HG02973 (cell line): ENCODE measurements around the gene ALS2CL.

ENCODE experiments used
- ATAC-seq: cut with Tn5 transposase; IDR thresholded peaks from one replicate; pipeline ENCODE4 v1.9.1; 2021; ENCODE audit warnings: moderate library complexity; ENCODE audit not compliant: unreplicated experiment

Gene ALS2CL

DNA sequence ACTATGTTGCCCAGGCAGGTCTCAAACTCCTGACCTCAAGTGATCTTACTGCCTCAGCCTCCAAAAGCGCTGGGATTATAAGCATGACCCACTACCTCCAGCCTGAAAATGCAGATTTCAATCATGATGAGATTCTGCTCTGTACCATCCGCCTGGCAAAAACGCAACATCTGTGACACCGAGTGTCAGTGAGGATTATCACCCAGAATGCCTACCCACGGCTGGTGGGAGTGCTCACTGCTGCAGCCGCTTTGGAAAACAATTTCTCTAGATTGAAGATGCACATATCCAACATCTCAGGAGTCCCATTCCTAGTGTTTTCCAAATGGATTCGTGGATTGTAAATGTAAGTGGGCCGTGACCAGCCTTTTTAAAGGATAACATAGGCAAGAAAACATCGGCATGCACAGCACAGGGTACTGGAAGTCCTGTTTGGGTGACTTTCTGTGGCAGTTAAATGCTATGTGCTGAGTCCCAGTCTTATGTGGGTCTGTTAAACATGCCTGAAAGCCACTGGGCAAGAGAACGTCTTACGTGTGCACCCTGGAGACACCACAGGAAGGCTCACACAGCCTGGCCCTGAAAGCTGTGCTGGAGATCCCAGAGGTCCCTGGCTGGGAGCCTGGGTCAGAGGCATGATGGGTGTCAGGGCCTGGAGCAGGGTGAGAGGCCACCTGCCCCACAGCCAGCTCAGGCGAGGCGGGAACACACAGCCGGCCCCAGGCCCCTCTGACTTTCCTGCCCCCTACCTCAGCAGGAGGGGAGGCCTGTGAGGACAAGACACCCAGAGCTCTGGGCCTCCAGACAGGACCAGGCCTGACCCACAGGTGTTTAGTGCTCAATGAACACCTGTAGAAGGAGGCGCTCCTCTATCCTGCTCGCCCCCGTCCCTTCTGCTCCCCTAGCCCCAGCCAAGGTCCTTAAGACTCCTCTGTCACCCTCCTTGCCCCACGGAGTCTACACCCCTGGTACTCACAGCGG lies 23.3 kb upstream of the ALS2CL start:
- no peak for ATAC-seq

DNA sequence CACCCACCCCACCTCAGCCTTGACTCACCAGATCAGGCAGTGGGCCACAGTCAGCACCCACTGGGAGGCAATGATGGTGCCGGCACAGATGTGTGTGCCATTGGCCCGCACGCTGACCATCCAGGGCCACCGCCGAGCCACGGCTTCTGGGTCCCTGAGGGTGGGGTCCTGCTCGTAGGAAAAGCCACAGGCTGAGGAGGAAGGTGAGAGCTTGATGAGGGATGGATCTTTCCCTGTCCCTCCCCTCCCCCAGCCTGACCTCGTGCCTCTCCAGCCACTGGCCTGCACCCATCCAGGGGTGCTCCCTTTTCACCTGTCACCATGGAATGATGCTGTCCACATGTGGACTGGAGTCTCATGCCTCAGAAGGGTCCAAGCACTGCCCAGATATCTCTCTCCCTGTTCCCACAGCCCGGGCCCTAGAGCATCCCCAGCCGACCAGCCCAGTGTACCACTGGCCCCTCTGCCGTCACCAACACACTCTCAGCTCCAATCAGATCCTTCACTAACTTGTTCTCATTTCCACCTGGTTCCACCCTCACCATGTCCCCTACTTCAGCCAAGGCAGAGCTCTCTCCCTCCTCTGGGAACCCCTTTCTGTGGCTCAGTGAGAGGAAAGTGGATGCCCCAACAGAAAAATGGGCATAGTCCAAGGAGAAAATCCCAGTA lies 22.2 kb upstream of the ALS2CL start:
- no peak for ATAC-seq

DNA sequence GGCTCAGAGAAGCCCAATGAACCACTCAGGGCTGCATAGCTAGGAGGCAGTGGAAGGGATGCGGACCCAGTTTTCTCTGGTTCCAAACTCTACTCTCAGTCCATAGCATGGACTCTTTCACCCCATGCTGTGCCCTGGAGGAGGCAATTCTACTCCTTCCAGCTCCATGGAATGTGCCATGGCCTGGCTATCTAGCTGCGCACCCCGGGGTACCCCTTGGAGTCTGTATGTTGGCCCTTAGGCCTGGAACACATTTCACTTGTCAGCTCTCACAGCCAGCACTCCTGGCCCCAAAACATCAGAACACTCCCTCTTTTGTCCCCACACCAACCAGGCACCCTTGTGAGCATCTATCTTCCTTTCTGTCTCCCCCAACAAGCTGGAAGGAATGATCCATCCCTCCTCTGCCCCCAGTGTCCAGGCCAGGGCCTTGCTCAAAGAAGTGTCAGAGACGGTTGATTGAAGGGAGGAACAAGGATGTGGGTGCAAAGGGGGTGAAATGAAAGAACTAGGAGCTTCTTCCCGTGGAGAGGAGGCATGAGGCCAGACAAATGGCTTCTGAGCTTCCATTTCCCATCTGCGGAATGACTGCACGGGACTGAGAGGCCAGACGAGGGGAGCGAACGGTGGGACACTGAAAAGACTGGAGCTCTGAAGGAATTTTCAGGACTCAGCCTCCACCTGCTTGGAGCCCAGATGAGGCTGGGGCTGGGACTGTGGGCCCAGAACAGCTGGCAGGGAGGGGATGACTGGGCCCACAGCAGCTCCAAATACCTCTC lies 21.4 kb upstream of the ALS2CL start:
- no peak for ATAC-seq

DNA sequence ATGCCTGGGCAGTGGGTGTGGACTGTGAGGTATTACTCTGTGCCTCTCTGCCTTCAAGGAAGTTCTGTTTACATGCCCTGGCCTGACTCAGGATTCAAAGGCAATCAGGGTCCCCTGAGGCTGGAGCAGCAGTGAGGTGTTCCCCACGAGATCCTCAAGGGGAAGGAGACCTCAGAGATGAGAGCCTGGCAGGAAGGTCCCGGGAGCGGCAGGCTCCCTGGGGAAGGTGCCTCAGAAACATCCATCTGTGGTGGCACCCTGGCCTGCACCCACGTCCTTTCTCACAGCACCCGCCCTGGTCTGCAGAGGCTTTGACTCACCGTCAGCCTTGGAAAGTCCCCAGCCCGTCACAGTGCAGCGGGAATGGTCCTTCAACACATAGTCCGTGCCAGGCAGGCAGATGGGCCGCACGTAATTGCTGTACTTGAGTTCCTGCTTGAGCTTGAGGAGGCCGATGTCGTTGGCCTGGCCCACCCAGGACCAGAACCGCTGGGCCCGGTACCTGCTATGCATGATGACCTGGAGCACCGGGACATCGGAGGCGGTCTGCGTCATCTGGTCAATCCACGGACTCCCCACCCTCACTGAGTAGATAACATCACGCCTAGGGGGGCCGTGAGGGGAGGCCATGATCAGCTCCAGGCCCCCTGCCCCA lies 20.5 kb upstream of the ALS2CL start:
- ATAC-seq: no peak

DNA sequence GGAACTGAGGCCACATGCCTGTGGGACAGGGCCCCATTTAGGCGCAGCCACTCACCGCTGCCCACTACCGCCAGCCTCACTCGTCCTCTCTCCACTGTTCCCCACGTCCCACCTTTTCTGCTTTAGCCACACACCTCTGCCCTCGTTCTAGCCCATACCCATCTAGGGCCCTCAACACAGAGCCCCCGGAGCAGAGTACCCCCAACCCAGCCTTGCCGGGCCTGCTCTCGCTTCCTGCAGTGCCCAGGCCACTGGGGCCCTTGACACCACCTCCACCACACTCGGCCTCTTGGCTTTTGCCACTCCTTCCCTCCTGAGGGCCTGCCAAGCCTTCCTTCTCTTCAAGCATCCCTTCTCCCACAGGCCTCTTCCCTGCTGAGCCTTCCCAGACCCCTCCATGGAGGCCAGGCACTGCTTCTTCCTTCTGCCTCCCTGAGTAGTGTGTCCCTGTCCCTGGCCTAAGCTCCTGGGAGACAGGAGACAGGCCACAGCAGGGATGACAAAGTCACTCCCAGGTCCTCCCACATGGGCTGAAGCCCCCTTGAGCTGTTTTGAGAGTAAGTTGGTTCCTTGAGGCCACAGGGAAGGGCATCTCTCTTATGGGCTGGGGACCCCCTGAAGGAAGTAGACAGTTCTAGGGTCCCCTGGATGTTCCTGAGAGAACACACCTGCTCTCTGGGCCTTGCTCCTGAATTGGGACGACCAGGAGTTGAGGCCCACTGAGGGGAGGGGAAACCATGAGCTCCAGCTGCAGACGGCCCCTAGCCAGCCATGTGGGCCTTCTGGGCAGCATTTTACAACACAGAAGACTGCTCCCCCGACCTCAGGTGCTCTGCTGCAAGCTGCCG lies 19.8 kb upstream of the ALS2CL start:
- ATAC-seq: no peak

DNA sequence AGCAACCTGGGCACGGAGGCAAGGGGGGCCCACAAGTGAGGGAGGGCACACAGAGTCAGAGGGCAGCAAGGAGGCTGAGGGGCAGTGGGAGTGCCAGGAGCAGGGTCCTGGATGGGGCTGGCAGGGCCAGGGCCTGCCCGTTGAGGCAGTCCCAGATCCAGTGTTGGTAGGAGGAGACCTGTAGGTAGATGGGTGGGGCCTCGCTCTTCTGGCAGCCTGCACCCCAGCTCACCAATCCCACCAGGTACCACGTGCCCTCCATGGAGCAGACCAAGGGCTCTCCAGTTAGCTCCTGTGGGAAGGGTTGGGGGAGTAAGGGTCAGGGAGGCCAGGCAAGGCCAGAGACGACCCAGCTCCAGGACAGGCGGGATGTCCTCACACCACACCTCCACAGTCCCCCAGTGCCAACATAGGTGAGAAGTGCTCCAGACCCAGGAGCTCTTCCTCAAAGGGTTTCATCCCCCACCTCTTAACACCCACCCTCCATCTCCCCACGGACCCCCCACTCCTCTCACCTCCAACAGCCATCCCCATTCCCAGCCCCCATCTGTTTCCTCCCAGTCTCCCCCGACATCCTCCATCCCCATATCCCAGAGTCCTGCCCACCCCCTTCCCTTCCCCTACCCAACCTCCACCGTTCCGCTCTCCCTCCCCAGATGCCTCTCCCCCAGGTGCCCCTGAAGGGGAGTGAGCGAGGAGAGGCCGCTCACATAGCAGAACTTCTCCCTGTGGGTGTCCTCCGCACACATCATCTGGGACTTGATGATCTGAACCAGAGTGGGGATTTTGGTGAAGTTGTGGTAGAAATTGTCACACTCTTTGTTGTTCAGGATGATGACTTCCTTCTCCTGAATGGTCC lies 18.9 kb upstream of the ALS2CL start:
- no peak for ATAC-seq

DNA sequence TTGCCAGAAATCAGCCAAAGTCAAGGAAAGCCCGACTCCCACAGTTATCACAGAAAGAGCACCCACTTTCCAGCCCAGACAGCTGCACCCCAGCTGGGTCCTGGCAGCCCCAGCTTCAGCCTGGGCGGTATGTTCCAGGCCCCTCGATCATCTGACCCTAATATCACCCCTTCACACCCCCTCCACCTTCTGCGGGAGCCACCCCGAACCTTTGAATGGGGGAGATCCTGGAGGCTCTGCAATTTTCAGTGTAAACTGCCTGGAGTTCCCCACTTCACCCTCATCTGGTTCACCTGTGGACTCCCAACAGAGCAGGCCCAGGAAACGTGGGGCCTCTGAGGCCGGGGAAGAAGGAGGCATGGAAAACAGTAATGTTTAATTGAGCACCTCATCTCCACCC lies 18.3 kb upstream of the ALS2CL start:
- ATAC-seq: no peak

DNA sequence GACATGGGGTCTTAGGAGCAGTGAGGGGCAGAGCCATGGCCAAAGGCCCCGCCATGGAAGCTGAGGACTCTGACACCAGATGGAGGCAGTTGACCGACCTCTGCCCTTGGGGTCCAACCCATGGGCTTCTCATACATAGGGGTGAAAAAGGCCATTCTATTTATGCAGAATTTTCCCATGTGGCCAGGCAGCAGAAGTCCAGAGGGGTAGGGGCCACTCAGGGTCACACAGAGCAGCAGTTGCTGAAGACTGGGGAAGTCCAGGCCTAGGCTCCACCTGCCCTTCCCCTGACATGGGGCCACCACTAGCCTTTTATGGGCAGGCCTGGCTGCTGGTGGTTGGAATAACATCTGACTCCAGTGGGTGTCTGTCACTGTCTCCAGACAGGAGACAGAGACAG lies 17.8 kb upstream of the ALS2CL start:
- no peak for ATAC-seq

DNA sequence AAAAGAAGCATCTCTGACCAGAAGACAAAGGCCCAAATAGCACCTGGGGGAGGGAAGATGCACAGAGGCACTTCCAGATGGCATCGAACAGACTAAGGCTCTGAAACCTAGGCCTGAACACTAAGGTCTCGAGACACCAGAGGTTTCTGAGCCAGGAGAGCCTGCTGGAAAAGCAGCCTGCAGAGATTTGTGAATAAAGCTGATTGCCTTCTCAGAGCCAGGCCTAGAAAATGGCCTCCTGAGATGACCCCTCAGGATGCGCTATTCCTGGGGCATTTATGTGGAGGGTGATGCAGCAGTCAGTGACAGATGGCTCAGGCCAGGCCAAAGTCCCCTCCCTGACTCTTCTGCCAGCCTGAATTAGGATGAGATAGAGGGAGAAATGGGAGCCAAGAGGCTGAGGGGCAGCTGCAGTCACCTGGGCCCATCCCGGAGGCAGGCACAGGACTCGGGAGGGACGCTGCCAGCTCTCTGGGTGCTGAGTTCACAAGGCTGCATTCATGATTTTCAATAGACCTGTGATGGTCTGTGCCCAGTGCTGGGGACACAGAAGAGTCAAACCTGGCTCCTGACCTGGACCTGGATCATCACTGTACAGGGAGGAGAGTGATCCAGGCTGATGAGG lies 17.3 kb upstream of the ALS2CL start:
- ATAC-seq: no peak

DNA sequence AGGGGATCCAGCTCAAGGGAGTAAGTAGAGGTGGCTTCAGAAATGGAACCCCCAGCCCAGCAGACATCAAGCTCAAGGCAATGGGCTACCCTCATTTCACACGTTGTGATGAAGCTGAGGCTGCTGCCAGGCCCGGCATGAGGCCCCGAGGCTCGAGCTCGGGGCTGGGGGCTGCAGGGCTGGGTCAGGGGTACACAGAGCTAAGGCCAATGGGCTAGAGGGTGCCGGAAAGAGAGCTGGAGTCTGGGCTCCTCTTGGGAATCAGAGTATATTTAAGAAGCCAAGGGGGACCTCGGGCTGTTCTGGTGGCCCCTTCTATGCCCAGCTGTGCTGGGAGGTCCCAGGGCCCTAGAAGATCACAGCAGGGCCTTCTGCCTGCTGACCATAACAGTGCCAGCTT lies 16.8 kb upstream of the ALS2CL start:
- ATAC-seq: no peak

DNA sequence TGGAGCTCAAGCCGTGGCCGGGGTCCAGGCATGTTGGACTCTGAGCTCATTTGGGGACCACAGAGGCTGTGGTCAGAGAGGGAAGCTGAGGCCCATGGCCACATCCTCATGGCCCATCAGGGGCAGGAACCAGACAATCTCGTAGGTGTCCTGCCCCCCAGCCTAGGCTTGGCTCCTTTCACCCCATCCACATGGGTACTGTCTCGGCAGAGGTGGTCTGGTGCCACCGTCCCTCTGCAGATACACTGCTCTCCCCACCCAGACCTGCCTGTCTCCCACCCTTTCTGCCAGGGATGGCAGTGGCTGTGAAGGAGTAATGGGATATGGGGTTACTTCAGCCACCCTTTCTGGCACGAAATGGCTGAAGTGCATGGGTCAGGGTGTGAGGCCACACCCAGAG lies 16.2 kb upstream of the ALS2CL start:
- no peak for ATAC-seq

DNA sequence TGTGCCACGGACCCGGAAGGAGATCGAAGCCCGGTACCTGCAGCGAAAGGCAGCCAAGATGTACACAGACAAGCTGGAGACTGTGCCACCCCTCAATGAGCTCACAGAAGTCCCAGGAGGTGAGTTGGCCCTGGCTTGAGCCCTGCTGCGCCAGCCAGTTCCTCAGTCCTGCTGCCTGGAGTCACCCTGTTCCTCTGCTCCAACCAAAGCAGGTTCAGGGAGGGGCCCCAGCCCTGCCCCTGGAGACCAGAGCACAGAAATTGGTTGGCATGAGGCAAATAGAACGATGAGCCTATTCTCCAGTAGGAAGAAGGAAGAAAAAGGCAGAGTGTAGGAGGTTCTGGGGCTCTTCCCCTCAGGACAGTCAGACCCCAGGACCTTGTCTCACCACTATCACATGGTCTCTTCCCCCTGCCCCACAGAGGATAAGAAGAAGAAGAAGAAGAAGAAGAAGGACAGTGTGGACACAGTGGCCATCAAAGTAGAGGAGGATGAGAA lies 15.7 kb upstream of the ALS2CL start:
- no peak for ATAC-seq

DNA sequence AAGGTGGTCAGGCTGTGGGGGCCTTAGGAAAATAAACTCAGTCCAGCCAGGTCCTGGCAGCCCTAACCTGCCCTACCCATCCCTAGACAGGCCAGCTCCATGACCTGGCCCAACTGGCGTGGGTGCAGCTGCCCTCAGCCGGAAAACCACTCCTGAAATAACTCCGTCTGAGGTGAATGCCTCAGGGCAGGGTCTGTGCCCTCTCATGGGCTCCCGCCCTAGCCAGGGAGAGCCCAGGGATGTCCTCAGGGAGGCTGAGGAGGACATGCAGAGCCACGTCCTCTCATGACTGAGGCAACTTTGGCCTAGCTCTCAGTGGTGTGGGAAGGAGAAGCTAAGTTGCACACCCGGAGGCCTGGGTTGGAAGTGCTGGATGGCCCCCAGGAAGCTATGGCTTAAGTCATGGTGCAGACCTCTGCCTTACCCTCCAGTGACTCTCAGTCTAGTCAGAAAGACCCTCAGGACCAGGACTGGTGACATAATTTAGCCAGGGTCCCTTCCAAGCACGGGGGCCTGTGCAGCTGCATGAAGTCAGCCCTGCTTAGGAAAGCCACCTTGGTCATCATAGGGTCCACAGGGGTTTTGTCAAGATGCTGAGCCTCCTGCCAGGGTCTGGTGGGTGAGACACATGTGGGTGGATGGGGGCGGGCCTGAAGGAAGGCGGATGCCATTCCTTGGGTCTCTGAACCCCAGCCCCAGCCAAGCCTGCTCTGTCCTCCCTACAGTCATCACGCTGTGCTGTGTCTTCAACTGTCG lies 15.1 kb upstream of the ALS2CL start:
- ATAC-seq: no peak

DNA sequence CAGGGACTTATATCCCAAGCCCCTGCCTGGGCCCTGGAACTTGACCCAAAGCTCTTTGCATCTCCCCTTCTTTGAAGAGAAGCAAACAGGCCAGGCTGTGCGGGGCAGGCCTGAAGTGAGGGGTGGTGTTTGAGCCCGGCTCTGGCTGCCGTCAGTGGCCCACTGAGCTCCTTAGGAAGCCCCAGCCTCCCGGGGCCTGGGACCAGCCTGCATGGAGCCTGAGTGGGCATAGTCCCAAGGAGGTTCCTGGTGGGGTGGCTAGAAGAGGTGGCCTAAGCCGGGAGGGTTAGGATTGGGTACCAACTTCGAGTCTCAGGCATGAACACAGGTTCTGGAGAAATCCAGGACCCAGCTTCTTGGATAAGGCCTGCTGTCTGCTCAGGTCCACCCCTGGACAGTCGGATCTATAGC lies 14.1 kb upstream of the ALS2CL start:
- no peak for ATAC-seq

DNA sequence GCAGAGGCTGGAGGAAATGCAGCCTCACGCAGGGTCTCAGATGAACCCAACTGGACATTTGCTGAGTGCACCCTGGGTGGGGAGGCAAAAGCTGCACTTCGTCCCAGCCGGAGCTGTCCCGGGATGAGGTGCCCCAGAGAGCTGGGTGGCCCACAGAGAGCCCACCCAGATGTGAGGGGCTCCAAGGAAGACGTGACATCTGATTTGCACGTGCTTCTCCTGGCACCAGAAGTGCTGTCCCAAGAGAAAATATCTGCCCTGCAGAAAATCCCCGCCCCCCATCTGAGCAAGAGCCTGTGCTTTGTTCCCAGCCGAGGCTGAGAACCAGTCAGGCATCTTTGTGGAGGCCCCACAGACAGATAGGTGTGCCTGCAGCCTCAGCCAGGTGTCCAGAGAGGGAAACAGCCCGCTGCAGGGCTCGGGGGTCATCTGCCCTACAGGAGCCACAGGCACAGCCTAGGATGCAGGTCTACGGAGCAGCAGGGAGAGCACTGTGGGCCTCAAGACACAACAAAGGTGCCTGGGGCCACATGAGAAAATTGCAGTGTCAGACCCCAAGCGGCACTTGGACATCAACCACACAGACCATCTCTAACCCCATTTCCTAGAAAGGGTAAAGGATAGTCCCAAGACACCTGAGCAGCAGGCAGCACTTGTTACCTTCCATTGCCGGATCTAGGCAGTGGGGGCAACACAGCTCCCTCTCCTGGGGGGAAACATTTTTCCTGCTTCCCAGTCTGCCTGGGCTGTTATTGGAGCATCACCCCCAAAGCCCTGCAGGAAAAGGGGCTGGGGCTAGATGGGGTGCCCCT lies 13.5 kb upstream of the ALS2CL start:
- no peak for ATAC-seq

DNA sequence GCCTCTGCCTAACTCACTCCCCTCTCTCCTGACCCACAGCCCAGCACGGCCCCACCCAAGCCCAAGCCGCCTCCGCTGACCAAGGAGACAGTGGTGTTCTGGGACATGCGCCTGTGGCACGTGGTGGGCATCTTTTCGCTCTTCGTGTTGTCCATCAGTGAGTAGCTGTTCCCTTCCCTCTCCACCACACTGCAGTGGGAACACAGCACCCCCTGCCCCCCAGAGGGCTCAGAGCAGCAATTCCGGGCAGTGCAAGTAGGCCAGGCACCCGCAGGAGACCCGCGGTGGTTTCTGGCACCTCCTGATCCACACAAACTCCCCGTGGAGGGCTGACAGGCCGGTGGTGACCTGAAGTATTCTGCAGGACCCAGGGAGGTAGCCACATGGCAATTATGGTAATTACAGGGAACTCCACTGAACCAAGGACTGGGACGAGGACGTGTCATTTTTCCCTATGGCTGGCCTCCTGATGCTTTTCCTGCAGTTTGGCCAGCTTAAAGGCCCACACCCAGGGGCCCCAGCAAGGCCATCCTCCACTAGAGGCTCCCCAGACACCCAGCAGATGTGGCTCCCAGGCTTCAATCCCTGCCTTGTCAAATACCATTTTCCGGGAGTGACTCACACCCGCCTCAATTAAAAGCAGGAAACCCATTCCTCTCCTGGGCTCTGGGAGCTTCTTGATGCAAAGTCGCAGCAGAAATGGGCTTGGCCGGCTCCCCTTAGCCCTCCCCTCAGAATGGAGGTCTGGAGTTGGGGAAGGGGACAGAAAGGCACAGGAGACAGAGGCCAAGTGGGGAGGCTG lies 12.5 kb upstream of the ALS2CL start:
- ATAC-seq: no peak
